Measurements from ENCODE around the gene TULP1.

TULP1 gene

GRCh38 chr6:35449287-35449881 is 63.3 kb downstream of the TULP1 start:
- TF ChIP-seq, protein P1, sequence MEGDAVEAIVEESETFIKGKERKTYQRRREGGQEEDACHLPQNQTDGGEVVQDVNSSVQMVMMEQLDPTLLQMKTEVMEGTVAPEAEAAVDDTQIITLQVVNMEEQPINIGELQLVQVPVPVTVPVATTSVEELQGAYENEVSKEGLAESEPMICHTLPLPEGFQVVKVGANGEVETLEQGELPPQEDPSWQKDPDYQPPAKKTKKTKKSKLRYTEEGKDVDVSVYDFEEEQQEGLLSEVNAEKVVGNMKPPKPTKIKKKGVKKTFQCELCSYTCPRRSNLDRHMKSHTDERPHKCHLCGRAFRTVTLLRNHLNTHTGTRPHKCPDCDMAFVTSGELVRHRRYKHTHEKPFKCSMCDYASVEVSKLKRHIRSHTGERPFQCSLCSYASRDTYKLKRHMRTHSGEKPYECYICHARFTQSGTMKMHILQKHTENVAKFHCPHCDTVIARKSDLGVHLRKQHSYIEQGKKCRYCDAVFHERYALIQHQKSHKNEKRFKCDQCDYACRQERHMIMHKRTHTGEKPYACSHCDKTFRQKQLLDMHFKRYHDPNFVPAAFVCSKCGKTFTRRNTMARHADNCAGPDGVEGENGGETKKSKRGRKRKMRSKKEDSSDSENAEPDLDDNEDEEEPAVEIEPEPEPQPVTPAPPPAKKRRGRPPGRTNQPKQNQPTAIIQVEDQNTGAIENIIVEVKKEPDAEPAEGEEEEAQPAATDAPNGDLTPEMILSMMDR (IDR thresholded peaks at IDR 0.05; ENCODE audit: low read depth, low read length): peak; percentile 51
- no peak for TF ChIP-seq MYC (IDR thresholded peaks at IDR 0.05; ENCODE audit: low read depth, low read length)
- DNase-seq (ENCODE audit: low read depth): peak; percentile 78
- H3K4me3 ChIP-seq (ENCODE audit: low read depth, low read length): no peak overlapping the region

DNA sequence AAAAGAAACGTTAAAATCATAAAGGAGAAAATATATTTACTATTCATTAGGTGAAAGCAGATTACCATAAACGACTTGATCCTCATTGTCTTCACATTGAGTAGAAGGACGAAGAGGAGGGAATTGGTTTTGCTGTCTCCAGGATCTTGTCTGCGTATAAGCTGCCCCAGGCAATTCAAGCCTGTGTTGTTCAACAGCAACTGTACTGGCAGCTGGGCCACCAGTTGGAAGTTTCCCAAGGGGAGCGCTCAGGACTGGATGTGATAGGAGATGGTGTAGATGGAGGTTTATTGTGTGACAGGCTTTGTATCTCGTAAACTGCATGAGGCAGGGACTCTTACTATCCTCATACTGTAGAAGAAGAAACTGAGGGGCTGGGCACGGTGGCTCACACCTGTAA is 64.5 kb downstream of the TULP1 start:
- DNase-seq (ENCODE audit: low read depth): no peak
- no peak overlapping the region for H3K4me3 ChIP-seq (ENCODE audit: low read depth, low read length)
- TF ChIP-seq, protein P1 (IDR thresholded peaks at IDR 0.05; ENCODE audit: low read depth, low read length): no peak
- TF ChIP-seq MAX (IDR thresholded peaks at IDR 0.05; ENCODE audit: low read depth, low read length): no peak
- no peak for TF ChIP-seq MYC (IDR thresholded peaks at IDR 0.05; ENCODE audit: low read depth, low read length)
- no peak for TF ChIP-seq POLR2A (IDR thresholded peaks at IDR 0.05; ENCODE audit: extremely low read depth, insufficient read length)

All from NB4 (cell line).